ENCODE measurements around the gene CEP164.
"Not testable (repeated sequence)": the region's sequence is repeated elsewhere in the genome, so short reads cannot be mapped to it uniquely, and the experiment has no call there.

CEP164 gene

DNA sequence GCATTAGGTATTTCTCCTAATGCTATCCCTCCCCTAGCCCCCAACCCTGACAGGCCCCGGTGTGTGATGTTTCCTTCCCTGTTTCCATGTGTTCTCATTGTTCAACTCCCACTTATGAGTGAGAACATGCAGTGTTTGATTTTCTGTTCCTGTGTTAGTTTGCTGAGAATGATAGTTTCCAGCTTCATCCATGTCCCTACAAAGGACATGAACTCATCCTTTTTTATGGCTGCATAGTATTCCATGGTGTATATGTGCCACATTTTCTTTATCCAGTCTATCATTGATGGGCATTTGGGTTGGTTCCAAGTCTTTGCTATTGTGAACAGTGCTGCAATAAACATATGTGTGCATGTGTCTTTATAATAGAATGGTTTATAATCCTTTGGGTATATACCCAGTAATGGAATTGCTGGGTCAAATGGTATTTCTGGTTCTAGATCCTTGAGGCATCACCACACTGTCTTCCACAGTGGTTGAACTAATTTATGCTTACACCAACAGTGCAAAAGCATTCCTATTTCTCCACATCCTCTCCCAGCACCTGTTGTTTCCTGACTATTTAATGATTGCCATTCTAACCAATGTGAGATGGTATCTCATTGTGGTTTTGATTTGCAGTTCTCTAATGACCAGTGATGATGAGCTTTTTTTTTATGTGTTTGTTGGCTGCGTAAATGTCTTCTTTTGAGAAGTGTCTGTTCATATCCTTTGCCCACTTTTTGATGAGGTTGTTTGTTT is 71.6 kb downstream of the CEP164 start:
- DNase-seq = not testable (repeated sequence)

DNA sequence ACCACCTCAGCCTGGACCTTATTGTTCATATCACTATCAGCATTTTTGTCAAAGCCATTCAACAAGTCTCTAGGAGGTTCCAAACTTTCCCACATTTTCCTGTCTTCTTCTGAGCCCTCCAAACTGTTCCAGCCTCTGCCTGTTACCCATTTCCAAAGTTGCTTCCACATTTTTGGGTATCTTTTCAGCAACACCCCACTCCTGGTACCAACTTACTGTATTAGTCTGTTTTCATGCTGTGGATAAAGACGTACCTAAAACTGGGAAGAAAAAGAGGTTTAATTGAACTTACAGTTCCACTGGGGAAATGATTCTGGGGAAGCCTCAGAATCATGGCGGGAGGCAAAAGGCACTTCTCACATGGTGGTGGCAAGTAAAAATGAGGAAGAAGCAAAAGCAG is 78.2 kb downstream of the CEP164 start:
- DNase-seq = not testable (repeated sequence)

GRCh38 chr11:117407016-117407415 is 79.4 kb downstream of the CEP164 start:
- DNase-seq = no peak

- no peak for DNase-seq
Measured at GRCh38 chr11:117408356-117408755, 80.7 kb downstream of the CEP164 start.

DNA sequence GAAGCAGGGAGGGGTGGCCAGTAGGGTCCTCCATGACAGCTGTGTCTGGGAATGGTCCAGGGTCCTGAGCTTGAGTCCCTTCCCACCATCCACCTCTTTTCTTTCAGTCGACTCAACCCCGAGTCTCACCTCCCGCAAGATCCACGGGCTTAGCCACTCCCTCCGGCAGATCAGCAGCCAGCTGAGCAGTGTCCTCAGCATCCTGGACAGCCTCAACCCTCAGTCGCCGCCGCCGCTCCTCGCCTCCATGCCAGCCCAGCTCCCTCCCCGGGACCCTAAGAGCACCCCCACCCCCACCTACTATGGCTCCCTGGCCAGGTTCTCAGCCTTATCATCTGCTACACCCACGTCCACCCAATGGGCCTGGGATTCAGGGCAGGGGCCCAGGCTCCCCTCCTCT is 81.9 kb downstream of the CEP164 start:
- DNase-seq = no peak

GRCh38 chr11:117410238-117410637 is 82.6 kb downstream of the CEP164 start:
- DNase-seq = no peak

- no peak for DNase-seq
Measured at GRCh38 chr11:117410861-117411710, 83.4 kb downstream of the CEP164 start.

DNA sequence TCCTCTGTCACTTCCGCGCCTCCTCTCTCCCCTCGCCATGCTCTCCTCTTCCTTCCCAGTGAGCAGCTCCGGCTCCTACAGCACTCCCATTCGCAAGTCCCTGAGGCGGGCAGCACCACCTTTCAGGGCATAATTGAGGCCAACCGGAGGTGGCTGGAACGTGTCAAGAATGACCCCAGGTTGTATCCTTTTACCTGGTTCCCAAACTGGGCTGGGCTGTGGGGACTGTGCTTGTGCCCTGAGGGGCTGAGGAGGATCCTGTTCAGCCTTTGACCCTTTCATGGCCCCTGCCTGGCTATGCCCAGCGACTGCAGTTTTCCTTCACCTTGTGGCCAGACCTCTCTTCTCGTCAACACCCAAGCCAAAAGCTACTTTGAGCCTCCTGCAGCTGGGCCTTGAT is 84.1 kb downstream of the CEP164 start:
- no peak for DNase-seq

DNA sequence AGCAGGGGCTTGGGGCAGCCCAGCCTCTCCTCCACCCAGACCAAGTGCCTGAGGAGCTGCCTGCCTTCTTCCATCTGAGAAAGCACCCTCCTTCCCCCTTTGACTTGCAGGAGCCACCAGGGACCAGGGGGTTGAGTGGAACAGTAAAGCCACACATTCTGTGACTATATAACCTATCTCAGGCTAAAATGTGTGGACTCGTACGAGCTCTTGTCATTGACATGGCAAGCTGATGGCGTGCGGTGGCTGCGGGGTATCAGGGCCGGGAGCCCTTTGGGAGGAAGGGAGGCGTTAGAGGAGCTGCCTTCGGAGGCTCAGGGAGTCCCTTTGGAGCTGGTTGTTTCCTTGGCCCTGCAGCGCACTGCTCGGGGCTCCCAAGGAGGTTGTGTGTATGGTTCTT is 84.5 kb downstream of the CEP164 start:
- DNase-seq = no peak

GRCh38 chr11:117412653-117413275 is 85.1 kb downstream of the CEP164 start:
- DNase-seq = no peak

DNA sequence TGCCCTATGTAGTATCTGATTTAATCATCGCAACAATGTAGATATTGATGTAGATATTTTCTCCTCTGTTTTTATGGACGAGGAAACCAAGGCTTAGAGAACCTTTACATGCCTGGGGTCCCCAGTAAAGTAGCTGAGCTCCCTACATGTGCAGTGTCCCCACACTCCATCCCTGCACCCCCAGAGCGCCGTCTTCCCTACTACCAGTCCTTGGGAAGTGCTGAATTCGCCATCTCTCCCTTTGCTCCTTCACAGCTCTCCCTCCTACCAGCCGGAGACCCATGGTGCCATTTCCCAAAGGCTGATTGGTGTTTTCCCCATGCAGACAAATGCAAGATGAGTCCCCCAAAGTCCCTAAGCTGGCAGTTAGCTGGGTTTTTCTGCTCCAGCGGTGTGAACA is 86.0 kb downstream of the CEP164 start:
- no peak for DNase-seq

DNA sequence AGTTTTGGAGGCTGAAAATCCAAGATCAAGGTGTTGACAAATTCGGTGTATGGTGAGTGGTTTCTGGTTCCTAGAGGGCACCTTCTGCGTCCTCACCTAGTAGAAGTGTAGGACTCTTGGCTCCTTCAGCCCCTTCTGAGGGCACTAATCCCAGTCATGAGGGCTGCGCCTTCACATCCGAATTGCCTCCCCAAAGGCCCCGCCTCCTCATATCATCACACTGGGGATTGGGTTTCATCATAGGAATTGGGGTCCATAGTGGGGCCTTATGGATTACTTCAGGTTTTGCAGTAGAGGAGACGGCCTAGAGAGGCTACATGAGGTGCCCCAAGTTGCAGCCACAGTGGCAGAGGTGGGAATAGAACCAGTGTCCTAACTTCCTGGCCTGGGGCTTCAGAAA is 87.1 kb downstream of the CEP164 start:
- DNase-seq = no peak

- no peak for DNase-seq
Measured at GRCh38 chr11:117415358-117415896, 87.8 kb downstream of the CEP164 start.

DNA sequence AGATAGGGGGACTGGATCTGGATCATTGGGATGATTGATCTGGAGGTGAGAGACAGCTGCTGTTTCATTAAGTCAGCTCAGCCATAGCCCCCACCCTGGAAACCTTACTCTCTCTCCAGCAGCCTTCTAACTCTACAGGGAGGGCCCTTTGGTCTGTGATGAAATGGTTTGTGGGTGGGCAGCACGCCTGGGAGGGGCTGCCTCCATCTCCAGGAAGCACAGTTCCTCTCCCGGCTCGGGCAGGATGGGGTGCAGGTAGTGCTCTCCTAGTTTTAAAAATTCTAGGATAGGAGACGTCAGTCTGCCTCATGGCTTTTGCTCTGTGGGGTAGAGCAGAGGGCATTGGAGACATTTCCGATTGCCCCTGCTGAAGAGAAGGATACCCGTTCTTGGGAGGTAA is 89.7 kb downstream of the CEP164 start:
- DNase-seq = no peak

- DNase-seq = no peak
Measured at GRCh38 chr11:117417856-117418255, 90.2 kb downstream of the CEP164 start.

GRCh38 chr11:117418737-117419481 is 91.3 kb downstream of the CEP164 start:
- DNase-seq = no peak

- no peak for DNase-seq
Measured at GRCh38 chr11:117419482-117420142, 92.0 kb downstream of the CEP164 start.

DNA sequence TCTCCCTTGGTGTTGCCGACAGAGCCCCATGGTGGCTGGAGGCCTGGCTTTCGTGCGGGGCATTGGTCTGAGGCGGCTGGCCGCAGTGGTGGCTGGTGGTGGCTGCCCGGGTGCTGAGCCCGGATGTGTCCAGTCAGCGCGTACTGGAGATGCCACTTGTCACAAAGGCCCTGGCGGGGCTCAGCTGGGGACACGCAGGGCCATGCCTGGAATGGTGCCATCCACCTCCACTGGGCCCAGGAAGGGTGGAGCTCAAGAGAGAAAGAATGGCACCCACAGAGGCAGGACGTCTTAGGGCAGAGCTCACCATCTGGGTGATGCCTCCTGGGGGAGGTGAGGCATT is 92.5 kb downstream of the CEP164 start:
- no peak for DNase-seq

GRCh38 chr11:117420598-117420997 is 92.9 kb downstream of the CEP164 start:
- no peak for DNase-seq

- no peak for DNase-seq
Measured at GRCh38 chr11:117421041-117421440, 93.4 kb downstream of the CEP164 start.

GRCh38 chr11:117421476-117421875 is 93.8 kb downstream of the CEP164 start:
- no peak for DNase-seq

DNA sequence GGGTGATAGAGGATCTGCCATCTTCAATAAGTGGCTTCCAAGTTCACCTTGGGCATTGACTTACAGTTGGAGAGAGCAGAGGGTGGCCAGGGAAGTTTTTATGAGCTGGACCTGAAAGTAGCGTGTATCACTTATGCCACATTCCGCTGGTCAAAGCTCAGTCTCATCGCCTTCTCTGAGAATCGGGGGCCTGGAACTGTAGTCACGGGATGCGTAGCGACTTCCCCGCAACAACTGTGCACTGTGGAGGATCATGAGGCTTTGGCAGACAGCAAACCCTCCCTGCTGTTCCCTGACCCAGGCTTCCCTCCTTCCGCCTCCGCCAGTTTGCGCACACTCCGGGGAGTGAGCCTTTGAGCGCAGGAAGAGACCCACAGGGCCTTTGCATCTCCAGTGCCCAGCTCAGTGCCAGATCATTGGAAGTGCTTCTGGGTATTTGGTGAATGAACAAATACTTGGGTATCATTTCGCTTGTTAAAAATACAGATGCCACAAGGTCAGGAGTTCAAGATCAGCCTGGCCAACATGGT is 95.5 kb downstream of the CEP164 start:
- no peak for DNase-seq

All from DMS153 (cell line).